ENCODE results near the gene GCKR.
A peak's percentile ranks its signal among the peaks of the same experiment; 100 is the strongest.
"Not testable (repeated sequence)": the region's sequence is repeated elsewhere in the genome, so short reads cannot be mapped to it uniquely, and the experiment has no call there.

Gene GCKR

DNA sequence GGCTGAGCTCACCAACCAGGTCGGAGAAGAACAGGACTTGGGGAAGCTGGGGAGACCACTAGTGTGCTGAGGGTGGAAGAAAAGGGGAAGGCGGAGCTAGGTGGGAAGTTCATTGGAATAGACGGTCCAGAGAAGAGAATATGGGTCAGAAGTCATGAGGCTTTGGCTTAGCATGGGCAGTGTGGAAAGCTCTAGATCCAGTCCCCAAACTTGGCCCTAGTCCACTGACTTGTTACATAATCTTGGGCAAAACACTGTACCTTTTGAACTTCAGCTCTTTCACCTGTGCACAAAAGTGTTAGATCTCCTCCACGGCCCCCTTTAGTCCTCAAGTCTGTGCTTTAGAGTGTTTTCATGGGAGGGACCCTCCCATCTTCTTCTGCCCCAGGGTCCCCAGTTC lies 10.7 kb downstream of the GCKR start:
- no peak overlapping the region for H3K27ac ChIP-seq
- no peak for DNase-seq (ENCODE audit: low read depth, low spot score)

GRCh38 chr2:27509326-27509725 lies 12.7 kb downstream of the GCKR start:
- DNase-seq (ENCODE audit: low read depth, low spot score), result no peak
- H3K27ac ChIP-seq, result no peak overlapping the region

GRCh38 chr2:27518113-27518781 lies 21.6 kb downstream of the GCKR start:
- no peak for DNase-seq (ENCODE audit: low read depth, low spot score)
- H3K27ac ChIP-seq, result no peak overlapping the region

DNA sequence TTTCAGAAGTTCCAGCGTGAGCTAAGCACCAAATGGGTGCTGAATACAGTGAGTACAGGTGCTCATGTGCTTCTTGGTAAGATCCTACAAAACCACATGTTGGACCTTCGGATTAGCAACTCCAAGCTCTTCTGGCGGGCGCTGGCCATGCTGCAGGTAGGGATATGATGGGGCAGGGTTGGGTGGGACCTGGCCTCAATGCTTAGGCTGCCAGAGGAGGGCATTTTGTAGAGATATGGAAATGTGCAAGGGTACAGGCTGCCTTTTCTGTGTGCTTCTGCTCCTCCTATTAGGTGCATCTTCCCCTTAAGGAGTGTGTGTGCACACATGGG lies 22.1 kb downstream of the GCKR start:
- H3K27ac ChIP-seq, result no peak overlapping the region
- DNase-seq (ENCODE audit: low read depth, low spot score), result no peak

DNA sequence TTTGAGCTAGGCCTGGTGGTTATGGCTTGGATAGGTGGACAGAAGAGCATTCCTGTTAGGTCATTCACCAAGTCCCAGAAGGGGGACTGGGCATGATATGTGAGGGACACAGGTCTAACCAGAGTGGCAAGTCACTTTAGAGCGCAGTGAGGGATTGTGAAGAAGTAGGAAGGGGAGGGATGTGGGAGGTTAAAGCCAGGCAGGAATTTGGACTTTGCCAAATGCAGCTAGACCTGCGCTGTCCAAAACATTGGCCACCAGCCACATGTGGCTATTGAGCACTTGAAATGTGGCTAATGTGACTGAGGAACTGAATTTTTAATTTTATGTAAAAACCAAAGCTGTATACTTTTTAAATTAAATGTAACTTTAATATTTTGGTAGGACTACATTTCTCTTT lies 23.7 kb downstream of the GCKR start:
- no peak for DNase-seq (ENCODE audit: low read depth, low spot score)
- no peak overlapping the region for H3K27ac ChIP-seq

DNA sequence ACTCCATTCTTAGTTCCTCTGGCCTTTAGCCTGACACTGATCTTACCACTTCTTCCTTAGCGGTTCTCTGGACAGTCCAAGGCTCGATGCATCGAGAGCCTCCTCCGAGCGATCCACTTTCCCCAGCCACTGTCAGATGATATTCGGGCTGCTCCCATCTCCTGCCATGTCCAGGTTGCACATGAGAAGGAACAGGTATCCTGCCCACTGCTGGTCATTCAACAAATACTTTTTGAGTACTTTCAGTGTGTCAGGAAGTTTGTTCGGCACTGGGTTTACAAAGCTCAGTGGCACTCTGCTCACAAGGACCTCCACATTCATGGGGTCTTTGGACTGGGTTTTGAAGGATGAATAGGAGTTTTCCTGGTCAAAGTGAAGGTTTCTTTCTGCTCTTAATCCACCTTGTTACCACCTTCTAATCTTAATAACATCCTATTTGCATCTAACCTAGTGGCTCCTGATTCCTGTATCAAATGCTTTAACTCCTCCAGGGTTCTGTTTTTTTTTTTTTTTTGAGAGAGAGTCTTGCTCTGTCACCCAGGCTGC lies 25.8 kb downstream of the GCKR start:
- DNase-seq (ENCODE audit: low read depth, low spot score), result no peak
- no peak overlapping the region for H3K27ac ChIP-seq

GRCh38 chr2:27527182-27527581 lies 30.5 kb downstream of the GCKR start:
- peak overlapping the region; percentile 20 for H3K27ac ChIP-seq
- no peak for DNase-seq (ENCODE audit: low read depth, low spot score)

DNA sequence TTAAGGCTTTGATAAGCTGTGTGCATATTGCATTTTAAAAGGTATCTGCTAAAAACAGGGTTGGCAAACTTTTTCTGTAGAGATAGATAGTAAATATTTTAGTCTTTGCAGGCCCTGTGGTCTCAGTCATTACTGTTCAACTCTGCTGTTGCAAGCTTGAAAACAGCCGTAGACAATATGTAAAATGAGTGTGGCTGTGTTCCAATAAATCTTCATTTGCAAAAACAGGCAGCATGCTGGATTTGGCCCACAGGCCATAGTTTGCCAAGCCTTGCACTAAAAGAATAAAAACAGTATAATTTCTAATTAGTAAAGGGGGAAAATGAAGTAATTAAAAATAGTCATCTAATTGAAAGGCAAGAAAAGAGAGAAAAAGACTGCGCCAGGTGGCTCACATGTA lies 35.3 kb downstream of the GCKR start:
- H3K27ac ChIP-seq, result no peak overlapping the region
- DNase-seq (ENCODE audit: low read depth, low spot score), result no peak

DNA sequence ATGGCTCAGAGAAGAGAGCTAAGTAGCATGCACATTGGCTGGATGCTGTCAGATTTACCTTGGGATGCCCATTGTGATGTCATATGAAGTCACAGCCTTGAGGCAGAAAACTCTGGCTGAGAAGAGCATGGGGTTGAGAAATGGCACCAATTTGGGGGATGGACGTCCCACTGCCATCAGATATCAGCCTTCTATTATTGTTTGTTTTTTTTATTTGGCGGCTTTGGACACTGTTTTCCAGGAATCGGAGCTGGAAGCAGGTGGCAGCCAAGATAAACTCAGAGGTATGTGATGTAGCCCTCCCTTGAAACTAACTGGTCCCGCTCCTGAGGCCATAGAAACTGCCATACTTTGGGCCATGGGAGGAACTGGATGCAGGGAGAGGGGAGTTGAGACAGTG lies 40.6 kb downstream of the GCKR start:
- no peak overlapping the region for H3K27ac ChIP-seq
- no peak for DNase-seq (ENCODE audit: low read depth, low spot score)

DNA sequence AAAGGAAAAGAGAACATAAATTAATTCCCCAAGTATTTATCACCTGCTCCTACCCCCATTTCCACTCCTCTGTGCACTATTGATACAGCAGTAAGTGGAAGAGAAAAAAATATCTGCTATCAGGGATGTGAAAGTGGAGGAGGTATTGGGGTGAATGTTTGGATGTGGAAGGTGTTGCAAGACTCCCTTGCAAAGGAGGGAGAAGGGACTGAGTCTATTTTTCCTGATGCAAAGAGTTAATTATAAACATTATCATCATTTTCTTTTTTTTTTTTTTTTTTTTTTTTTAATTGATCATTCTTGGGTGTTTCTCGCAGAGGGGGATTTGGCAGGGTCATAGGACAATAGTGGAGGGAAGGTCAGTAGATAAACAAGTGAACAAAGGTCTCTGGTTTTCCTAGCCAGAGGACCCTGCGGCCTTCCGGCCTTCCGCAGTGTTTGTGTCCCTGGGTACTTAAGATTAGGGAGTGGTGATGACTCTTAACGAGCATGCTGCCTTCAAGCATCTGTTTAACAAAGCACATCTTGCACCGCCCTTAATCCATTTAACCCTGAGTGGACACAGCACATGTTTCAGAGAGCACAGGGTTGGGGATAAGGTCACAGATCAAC lies 42.3 kb downstream of the GCKR start:
- H3K27ac ChIP-seq; DNase-seq (ENCODE audit: low read depth, low spot score): not testable (repeated sequence)

GRCh38 chr2:27539649-27540048 lies 43.0 kb downstream of the GCKR start:
- H3K27ac ChIP-seq; DNase-seq (ENCODE audit: low read depth, low spot score): not testable (repeated sequence)

- no peak overlapping the region for H3K27ac ChIP-seq
- DNase-seq (ENCODE audit: low read depth, low spot score), result no peak
Measured at GRCh38 chr2:27544143-27544821, 47.6 kb downstream of the GCKR start.

DNA sequence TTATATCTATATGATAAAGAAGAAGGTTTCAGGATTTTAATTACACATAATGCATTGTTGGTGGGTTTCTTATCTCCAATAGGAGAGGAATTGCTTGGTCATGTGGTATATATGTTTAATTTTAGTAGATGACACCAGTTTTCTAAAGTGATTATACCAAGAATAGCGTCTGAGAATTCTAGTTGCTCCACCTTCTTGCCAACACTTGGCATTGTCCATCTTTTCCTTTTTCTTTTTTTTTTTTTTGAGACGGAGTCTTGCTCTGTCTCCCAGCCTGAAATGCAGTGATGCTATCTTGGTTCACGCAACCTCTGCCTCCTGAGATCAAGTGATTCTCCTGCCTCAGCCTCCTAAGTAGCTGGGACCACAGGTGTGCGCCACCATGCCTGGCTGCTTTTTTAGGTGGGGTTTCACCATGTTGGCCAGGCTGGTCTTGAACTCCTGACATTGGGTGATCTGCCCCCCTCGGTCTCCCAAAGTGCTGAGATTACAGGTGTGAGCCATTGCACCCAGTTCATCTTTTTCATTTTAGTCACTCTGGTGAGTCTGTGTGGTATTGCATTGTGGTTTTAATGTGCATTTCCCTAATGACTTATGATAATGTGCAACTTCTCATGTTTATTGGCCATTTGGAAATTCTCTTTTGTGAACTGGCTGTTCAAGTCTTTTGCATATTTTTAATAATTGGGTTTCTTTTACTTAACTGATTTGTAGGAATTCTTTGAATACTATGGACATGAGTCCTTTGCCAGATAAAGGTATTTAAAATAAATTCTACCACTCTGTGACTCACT lies 48.9 kb downstream of the GCKR start:
- DNase-seq (ENCODE audit: low read depth, low spot score), result peak; percentile 34
- peak overlapping the region; percentile 45 for H3K27ac ChIP-seq

DNA sequence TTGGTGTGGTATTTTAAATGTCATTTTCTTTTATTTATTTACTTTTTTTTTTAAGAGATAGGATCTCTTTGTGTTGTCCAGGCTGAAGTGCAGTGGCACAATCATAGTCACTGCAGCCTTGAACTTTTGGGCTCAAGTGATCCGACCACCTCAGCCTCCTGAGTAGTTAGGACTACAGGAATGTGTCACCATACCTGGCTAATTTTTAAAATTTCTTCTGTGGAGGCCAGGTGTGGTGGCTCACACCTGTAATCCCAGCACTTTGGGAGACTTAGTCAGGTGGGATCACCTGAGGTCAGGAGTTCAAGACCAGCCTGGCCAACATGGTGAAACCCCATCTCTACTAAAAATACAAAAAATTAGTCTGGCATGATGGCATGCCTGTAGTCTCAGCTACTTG lies 52.7 kb downstream of the GCKR start:
- DNase-seq (ENCODE audit: low read depth, low spot score), result no peak
- no peak overlapping the region for H3K27ac ChIP-seq

DNA sequence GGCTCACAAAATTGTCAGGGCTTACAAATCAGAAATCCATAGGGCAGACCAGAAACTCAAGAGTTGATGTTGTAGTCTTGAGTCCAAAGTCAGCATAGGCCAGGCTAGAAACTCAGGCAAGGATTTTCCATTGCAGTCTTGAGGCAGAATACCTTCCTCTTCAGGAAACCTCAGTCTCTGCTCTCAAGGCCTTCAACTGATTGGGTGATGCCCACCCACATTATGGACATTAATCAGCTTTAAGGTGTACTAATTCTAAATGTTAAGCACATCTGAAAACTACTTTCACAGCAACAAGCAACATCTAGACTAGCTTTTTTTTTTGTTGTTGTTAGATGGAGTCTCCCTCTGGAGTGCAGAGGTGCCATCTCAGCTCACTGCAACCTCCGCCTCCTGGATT lies 54.9 kb downstream of the GCKR start:
- no peak for DNase-seq (ENCODE audit: low read depth, low spot score)
- H3K27ac ChIP-seq, result no peak overlapping the region

DNA sequence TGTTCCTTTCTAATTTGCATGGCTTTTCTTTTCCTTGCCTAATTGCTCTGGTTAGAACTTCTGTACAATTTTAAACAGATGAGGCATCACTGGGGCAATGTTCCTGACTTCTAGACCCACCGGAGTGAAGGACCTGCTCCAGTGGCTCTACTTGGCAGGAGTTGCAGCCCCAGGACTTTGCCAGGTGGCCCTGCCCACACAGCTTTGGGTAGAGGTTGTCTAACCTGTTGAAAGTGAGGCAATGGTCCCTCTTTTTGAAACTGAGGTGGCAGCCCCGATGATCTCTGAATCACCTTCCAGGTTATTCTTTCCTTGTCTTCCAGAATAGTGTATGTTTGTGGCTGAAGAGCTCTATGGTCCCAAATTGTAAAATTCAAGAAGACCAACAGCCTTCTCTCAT lies 56.3 kb downstream of the GCKR start:
- no peak for DNase-seq (ENCODE audit: low read depth, low spot score)
- no peak overlapping the region for H3K27ac ChIP-seq

DNA sequence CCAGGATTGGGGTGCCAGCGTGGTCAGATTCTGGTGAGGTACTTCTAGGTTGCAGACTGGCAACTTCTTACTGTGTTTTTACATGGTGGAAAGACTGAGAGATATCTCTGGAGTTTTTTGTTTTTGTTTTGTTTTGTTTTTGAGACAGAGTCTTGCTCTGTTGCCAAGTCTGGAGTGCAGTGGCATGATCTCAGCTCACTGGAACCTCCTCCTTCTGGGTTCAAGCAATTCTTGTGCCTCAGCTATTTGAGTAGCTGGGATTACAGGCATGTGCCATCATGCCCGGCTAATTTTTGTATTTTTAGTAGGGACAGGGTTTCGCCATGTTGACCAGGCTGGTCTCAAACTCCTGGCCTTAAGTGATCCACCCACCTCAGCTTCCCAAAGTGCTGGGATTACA lies 57.8 kb downstream of the GCKR start:
- H3K27ac ChIP-seq; DNase-seq (ENCODE audit: low read depth, low spot score): not testable (repeated sequence)

GRCh38 chr2:27559228-27559627 lies 62.6 kb downstream of the GCKR start:
- DNase-seq (ENCODE audit: low read depth, low spot score), result no peak
- no peak overlapping the region for H3K27ac ChIP-seq

- no peak overlapping the region for H3K27ac ChIP-seq
- DNase-seq (ENCODE audit: low read depth, low spot score), result no peak
Measured at GRCh38 chr2:27561060-27561459, 64.4 kb downstream of the GCKR start.

- peak overlapping the region; percentile 94 for H3K27ac ChIP-seq
- DNase-seq (ENCODE audit: low read depth, low spot score), result peak; percentile 61
Measured at GRCh38 chr2:27566628-27567027, 70.0 kb downstream of the GCKR start.

DNA sequence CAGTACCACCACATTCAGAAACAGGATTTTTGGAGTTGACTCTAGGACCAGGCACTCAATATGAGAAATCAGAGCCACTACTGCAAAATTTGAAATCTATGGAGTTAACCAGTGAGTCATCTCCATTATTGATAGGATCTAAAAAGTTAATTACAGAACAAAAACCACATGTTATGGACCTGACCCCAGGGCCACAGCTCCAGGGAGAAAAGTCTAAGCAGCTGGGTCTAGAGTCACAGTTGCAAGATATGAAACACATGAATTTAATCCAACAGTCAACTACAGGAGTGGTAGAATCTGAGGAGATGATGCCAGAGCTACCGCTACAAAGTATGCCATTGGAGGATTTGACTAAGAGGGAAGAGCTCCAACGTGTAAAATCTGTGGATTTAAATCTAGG lies 72.8 kb downstream of the GCKR start:
- DNase-seq (ENCODE audit: low read depth, low spot score), result no peak
- no peak overlapping the region for H3K27ac ChIP-seq

Data from epithelial cell of prostate (primary cell).